Measurements from ENCODE around the gene TTC23L. TPM values are rescaled to one million over a fixed set of nuclear protein-coding genes. Genes with fewer than 3 reads are reported as not detected.
"Not testable (repeated sequence)": the region's sequence is repeated elsewhere in the genome, so short reads cannot be mapped to it uniquely, and the experiment has no call there.

Gene TTC23L
- total and polyA plus RNA-seq, 8 donors: 0.15 to 1.5 (median 0.89) TPM; not detected in 5

- no peak for TF ChIP-seq POLR2A (IDR thresholded peaks at IDR 0.05)
- TF ChIP-seq CTCF (IDR thresholded peaks at IDR 0.05): no peak
- TF ChIP-seq EP300 (IDR thresholded peaks at IDR 0.05): no peak
- no peak for TF ChIP-seq POLR2AphosphoS5 (IDR thresholded peaks at IDR 0.05)
- Histone ChIP-seq H3K36me3 (peaks cover 25 to 56% (median 53%) of the 10 kb centered on the region in 4 donors), H3K4me1 (peaks cover 21 to 38% (median 29%) of the 10 kb centered on the region in 4 donors), H3K27ac (no peak overlapping the region), H3K9me3 (no peaks in the 10 kb centered on the region), H3K4me3 (no peak overlapping the region), H3K27me3 (no peaks in the 10 kb centered on the region)
- 84 to 87% (median 87%) methylated on average over 4 of the region's 4 CpGs for WGBS, 5 donors
- intact Hi-C loops (cut with DNase I; ENCODE audit: low total_unique reads): no loop called here
- no peak for DNase-seq
Measured at GRCh38 chr5:34919077-34919476, 80.1 kb downstream of the TTC23L start.

- H3K9me3 ChIP-seq; intact Hi-C loops (cut with DNase I; ENCODE audit: low total_unique reads); DNase-seq; H3K4me3 ChIP-seq; H3K27me3 ChIP-seq: not testable (repeated sequence)
- H3K4me1 ChIP-seq: peaks cover 0 to 15% (median 3%) of the 10 kb centered on the region in 4 donors
- peaks cover 27 to 82% (median 80%) of the 10 kb centered on the region in 4 donors for H3K36me3 ChIP-seq
- H3K27ac ChIP-seq: peak overlapping the region in 1 of 5 donors; percentile 49
- WGBS, 5 donors: 88 to 95% (median 93%) methylated on average over 9 of the region's 9 CpGs
Measured at GRCh38 chr5:34923256-34923655, 84.3 kb downstream of the TTC23L start.

GRCh38 chr5:34923694-34924461 is 84.9 kb downstream of the TTC23L start:
- Histone ChIP-seq H3K27ac (peak overlapping the region in 1 of 5 donors; percentile 49), H3K27me3 (no peaks in the 10 kb centered on the region), H3K4me1 (peaks cover 4 to 21% (median 5%) of the 10 kb centered on the region in 4 donors), H3K4me3 (no peak overlapping the region), H3K9me3 (no peaks in the 10 kb centered on the region), H3K36me3 (peaks cover 27 to 78% (median 76%) of the 10 kb centered on the region in 4 donors)
- no peak for TF ChIP-seq CTCF (IDR thresholded peaks at IDR 0.05)
- TF ChIP-seq POLR2AphosphoS5 (IDR thresholded peaks at IDR 0.05): peak in 1 of 3 donors; percentile 70
- peak in 1 of 2 donors; percentile 52 for DNase-seq
- intact Hi-C loops (cut with DNase I; ENCODE audit: low total_unique reads): no loop called here
- 21 to 37% (median 31%) methylated on average over 3 of the region's 3 CpGs for WGBS, 5 donors

GRCh38 chr5:34924462-34924765 is 85.5 kb downstream of the TTC23L start:
- Histone ChIP-seq H3K4me3 (no peak overlapping the region), H3K27ac (peak overlapping the region in 1 of 5 donors; percentile 49), H3K27me3 (no peaks in the 10 kb centered on the region), H3K4me1 (peaks cover 4 to 22% (median 6%) of the 10 kb centered on the region in 4 donors), H3K9me3 (no peaks in the 10 kb centered on the region), H3K36me3 (peaks cover 27 to 74% (median 72%) of the 10 kb centered on the region in 4 donors)
- TF ChIP-seq POLR2AphosphoS5 (IDR thresholded peaks at IDR 0.05): no peak
- no peak for TF ChIP-seq POLR2A (IDR thresholded peaks at IDR 0.05)
- no peak for DNase-seq
- intact Hi-C loops (cut with DNase I; ENCODE audit: low total_unique reads): no loop called here

- H3K4me1 ChIP-seq: peaks cover 11 to 33% (median 17%) of the 10 kb centered on the region in 4 donors
- H3K4me3 ChIP-seq: no peak overlapping the region
- H3K9me3 ChIP-seq: no peaks in the 10 kb centered on the region
- 87 to 94% (median 93%) methylated on average over 3 of the region's 3 CpGs for whole genome bisulfite sequencing, 5 donors
- no peak for DNase-seq
- no peak overlapping the region for H3K27ac ChIP-seq
- no peaks in the 10 kb centered on the region for H3K27me3 ChIP-seq
- TF ChIP-seq POLR2A (IDR thresholded peaks at IDR 0.05) (no peak), CTCF (IDR thresholded peaks at IDR 0.05) (no peak), POLR2AphosphoS5 (IDR thresholded peaks at IDR 0.05) (no peak), EP300 (IDR thresholded peaks at IDR 0.05) (no peak)
- peaks cover 19 to 56% (median 54%) of the 10 kb centered on the region in 4 donors for H3K36me3 ChIP-seq
- intact Hi-C loops (cut with DNase I; ENCODE audit: low total_unique reads): no loop called here
Measured at GRCh38 chr5:34926318-34926888, 87.4 kb downstream of the TTC23L start.
